Measurements from ENCODE around the gene LPO. TPM values are rescaled to one million over a fixed set of nuclear protein-coding genes. Genes with fewer than 3 reads are reported as not detected.

Gene LPO
- total RNA-seq, 2 donors from 2014 or later, result not detected

DNA sequence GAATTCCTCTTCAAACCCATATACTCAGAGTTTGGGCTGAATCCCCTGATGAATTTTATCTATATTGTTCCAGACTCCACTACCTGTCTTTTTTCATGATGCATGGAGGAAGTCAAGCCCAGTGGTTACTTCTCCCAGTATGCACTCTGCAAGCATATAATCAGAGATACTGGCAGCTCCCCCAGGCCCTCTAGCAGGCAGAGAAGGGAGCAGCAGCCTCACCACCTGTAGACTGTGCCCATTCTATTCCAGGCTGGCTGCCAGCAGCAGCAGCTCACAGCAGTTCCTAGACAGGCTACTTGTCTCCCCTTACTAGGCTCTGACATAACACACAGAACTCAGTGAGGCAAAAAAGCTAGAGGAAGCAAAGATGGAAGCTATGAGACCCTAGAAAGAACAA is 22.7 kb upstream of the LPO start:
- TF ChIP-seq POLR2A (IDR thresholded peaks at IDR 0.05) (no peak), POLR2AphosphoS5 (IDR thresholded peaks at IDR 0.05) (no peak)
- TF ChIP-seq, protein P1, sequence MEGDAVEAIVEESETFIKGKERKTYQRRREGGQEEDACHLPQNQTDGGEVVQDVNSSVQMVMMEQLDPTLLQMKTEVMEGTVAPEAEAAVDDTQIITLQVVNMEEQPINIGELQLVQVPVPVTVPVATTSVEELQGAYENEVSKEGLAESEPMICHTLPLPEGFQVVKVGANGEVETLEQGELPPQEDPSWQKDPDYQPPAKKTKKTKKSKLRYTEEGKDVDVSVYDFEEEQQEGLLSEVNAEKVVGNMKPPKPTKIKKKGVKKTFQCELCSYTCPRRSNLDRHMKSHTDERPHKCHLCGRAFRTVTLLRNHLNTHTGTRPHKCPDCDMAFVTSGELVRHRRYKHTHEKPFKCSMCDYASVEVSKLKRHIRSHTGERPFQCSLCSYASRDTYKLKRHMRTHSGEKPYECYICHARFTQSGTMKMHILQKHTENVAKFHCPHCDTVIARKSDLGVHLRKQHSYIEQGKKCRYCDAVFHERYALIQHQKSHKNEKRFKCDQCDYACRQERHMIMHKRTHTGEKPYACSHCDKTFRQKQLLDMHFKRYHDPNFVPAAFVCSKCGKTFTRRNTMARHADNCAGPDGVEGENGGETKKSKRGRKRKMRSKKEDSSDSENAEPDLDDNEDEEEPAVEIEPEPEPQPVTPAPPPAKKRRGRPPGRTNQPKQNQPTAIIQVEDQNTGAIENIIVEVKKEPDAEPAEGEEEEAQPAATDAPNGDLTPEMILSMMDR (IDR thresholded peaks at IDR 0.05), result no peak
- Histone ChIP-seq H3K4me3 (no peak overlapping the region), H3K27ac (no peak overlapping the region), H3K36me3 (no peaks in the 10 kb centered on the region), H3K9me3 (no peaks in the 10 kb centered on the region), H3K4me1 (replicated peaks) (no peaks in the 10 kb centered on the region), H3K27me3 (replicated peaks; ENCODE audit: insufficient read depth) (no peaks in the 10 kb centered on the region)
- intact Hi-C loops (cut with DNase I), result no loop called here
- DNase-seq (ENCODE audit: low spot score), result no peak

DNA sequence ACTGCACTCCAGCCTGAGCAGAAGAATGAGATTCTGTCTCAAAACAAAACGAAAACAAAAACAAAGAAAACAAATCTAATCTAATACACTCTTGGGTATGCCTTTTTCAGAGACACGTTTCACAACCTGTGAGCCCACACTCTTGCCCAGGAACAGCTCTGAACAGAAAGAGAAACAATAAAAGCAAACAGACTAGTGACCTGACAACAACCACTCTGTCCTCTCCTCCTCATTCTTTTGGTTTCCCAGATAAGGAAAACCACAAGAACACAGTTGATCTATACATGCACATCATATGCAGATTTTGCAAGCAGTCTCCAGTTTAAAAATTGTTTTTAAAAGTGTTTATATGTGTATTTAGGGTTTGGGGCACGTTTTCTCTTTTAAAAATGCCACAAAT is 20.6 kb upstream of the LPO start:
- TF ChIP-seq POLR2AphosphoS5 (IDR thresholded peaks at IDR 0.05), result no peak
- TF ChIP-seq, protein P1 (IDR thresholded peaks at IDR 0.05), result no peak
- TF ChIP-seq POLR2A (IDR thresholded peaks at IDR 0.05), result no peak
- Histone ChIP-seq H3K36me3 (no peaks in the 10 kb centered on the region), H3K4me1 (replicated peaks) (no peaks in the 10 kb centered on the region), H3K4me3 (no peak overlapping the region), H3K9me3 (no peaks in the 10 kb centered on the region), H3K27ac (no peak overlapping the region), H3K27me3 (replicated peaks; ENCODE audit: insufficient read depth) (no peaks in the 10 kb centered on the region)
- intact Hi-C loops (cut with DNase I), result no loop called here
- DNase-seq (ENCODE audit: low spot score), result no peak
- WGBS, result 86% methylated on average over 3 of the region's 3 CpGs

DNA sequence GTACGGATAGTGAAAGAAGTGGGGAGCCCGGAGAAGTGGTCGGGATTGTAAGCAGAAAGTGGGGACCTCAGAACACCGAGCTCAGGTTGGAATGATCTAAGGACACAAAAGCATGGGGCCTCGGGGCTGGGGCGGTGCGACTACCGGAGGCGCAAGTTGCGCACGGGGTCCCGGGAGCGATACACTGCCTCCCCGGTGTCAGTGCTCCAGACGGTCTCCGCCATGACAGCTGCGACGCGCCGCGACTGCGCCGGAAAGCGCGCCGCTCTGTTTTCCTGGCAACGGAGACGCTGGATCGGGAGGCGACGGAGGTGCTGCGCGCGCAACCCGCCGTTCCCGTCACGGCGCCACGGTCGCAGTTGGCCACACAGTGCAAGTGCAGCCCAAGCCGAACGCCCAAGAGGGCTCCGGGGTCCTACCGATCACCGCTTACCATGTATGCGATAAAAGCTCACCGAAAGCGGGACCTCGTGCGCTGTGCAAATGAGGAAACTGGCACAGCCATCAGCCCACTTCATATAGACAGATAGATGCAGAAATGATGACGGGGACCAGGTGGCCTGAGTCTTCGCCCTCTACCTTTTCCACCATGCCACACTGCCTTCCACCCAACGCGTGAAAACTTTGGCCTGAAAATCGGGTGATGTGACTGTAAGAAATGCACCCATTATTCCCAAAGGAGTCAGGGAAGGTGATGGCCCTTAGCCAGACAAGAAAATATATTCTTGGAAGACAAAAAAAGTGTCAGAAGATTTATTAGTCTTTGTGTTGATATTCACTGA is 19.2 kb upstream of the LPO start, which contains the start of gene MKS1:
MKS1 (minus strand) TSS at position 249 of the 782 bp plus-strand sequence; CDS start at position 224, 25 bp downstream.
- Histone ChIP-seq H3K36me3 (no peaks in the 10 kb centered on the region), H3K27ac (peak within 1 kb of the TSS; percentile 64 to 72), H3K4me3 (peak within 1 kb of the TSS; percentile 48 to 55), H3K27me3 (replicated peaks; ENCODE audit: insufficient read depth) (no peaks in the 10 kb centered on the region), H3K4me1 (replicated peaks) (no peaks in the 10 kb centered on the region), H3K9me3 (no peaks in the 10 kb centered on the region)
- intact Hi-C loops (cut with DNase I), result no loop called here
- WGBS, result 2% methylated on average over 48 of the region's 56 CpGs
- TF ChIP-seq, protein P1 (IDR thresholded peaks at IDR 0.05), result peak; percentile 30 to 82 (median 60)
- TF ChIP-seq POLR2A (IDR thresholded peaks at IDR 0.05), result peak; percentile 70
- peak; percentile 94 for TF ChIP-seq POLR2AphosphoS5 (IDR thresholded peaks at IDR 0.05)
- peak; percentile 92 for DNase-seq (ENCODE audit: low spot score)

DNA sequence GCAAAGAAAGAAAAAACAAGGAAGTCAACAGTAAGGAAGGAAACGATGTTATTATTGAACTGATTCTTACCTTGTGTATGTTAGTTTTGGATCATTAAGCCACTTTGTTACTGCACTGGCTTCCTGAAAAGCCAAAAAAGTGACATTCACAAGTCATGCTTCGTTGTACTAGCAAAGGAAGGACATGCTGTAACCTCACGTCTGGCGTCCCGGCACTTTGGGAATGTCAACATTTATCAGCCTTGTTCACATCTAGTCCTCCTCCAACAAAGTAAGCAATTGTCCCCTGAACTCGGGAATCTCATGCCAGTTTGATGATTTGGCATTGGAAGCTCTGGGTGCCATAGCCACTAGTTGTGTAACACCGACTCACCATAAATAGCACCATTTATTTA is 18.6 kb upstream of the LPO start:
- DNase-seq (ENCODE audit: low spot score), result peak; percentile 40
- Histone ChIP-seq H3K36me3 (no peaks in the 10 kb centered on the region), H3K27me3 (replicated peaks; ENCODE audit: insufficient read depth) (no peaks in the 10 kb centered on the region), H3K4me3 (peak overlapping the region; percentile 48 to 55), H3K4me1 (replicated peaks) (no peaks in the 10 kb centered on the region), H3K27ac (peak overlapping the region; percentile 64 to 72), H3K9me3 (no peaks in the 10 kb centered on the region)
- 16% methylated on average over 7 of the region's 7 CpGs for WGBS
- intact Hi-C loops (cut with DNase I), result no loop called here
- TF ChIP-seq POLR2AphosphoS5 (IDR thresholded peaks at IDR 0.05), result peak; percentile 43
- no peak for TF ChIP-seq POLR2A (IDR thresholded peaks at IDR 0.05)
- TF ChIP-seq, protein P1 (IDR thresholded peaks at IDR 0.05), result no peak

DNA sequence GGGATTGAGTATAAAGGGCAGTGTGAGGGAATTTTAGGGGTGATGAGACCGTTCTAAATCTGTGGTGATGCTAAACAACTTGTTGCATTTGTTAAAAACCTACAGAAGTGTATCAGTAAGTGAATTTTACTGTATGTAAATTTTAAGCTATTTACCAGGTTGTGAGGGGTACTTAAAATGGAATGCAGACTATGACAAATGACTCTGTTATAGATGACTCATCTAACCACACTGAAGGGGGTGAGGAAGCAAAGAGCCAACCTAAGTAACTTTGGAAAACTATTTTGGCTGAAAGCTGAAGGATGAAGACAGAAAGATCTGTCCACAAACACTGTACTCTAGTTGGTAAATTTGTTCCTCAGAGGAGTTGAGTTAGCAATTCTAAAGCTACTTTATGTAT is 14.1 kb upstream of the LPO start:
- Histone ChIP-seq H3K4me1 (replicated peaks) (no peaks in the 10 kb centered on the region), H3K27ac (no peak overlapping the region), H3K27me3 (replicated peaks; ENCODE audit: insufficient read depth) (no peaks in the 10 kb centered on the region), H3K36me3 (no peaks in the 10 kb centered on the region), H3K4me3 (no peak overlapping the region), H3K9me3 (no peaks in the 10 kb centered on the region)
- intact Hi-C loops (cut with DNase I), result no loop called here
- TF ChIP-seq POLR2A (IDR thresholded peaks at IDR 0.05), result no peak
- TF ChIP-seq, protein P1 (IDR thresholded peaks at IDR 0.05), result no peak
- no peak for DNase-seq (ENCODE audit: low spot score)
- WGBS, result 43% methylated on average over 1 of the region's 1 CpG
